ENCODE measurements around the gene CPXM1.

The CPXM1 gene

GRCh38 chr20:2747676-2748235, 52.7 kb downstream of the CPXM1 start:
- no peak for DNase-seq

GRCh38 chr20:2746636-2747265, 53.7 kb downstream of the CPXM1 start:
- DNase-seq, result no peak

- DNase-seq, result no peak
Observed at GRCh38 chr20:2745936-2746635, 54.3 kb downstream of the CPXM1 start.

DNA sequence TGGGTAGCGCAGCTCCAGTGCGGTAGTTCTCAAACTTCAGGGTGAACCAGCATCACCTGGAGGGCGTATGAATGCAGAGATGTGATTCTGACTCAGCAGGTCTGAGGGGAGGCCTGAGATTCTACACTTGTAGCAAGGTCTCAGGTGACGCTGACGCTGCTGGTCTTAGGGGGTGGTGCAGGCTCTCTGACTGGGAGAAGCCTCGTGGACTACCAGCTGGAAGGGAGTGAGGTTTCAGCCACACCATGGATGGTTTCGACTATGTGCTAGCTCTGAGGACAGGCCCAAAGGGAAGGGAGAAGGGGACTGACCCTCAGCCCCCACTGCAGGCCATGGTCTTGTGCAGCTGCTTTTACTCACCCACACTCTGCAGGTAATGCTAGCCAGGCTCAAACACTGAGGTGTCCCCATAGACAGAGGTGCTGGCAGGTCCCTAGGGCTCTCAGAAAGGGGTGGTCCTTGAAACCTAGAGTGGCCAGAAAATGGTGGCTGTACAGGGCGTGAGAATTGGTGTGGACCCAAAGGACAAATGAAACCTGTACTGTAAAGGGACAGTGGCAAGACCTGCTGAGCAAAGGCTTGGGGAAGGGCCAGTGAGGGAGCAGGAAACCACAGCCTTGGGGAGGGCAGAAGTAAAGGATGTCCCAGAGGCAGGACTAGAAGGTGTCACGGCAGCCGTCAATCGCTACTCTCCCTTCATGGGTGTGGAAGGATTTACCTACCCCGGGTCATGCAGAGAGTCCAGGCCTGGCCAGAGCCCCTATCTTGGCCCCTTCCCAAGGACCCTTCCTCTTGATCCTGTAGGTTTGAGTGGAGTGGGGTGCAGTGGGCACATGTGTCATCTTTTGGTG, 55.1 kb downstream of the CPXM1 start:
- no peak for DNase-seq
